ENCODE results near the gene RFX2.
"Not testable (repeated sequence)": the region's sequence is repeated elsewhere in the genome, so short reads cannot be mapped to it uniquely, and the experiment has no call there.

RFX2 gene

DNA sequence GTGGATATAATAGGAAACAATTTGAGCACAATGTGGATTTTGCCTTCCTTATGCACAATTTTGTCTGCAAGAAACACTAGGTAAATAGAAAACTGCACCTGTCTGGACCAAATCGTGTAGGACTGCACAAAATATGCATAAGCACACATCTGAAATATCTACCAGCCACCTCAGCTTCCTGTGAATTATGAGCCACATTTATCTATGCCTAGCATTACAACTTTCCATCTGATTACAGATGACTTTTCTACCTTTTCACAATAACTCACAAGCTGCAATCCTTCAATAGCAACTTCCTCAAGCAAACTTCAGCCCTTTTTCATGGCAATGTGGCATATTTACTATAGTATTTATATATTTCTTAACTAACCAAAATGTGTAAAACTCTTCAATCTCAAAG, 5.7 kb upstream of the RFX2 start:
- H3K4me1 ChIP-seq (ENCODE audit: control insufficient read depth in 1 of 2, insufficient read depth in 1 of 2, low read depth in 1 of 2, low read length in 1 of 2), result peaks cover 0 to 16% of the 10 kb centered on the region in 2 experiments
- H3K9me3 ChIP-seq, result no peaks in the 10 kb centered on the region
- no peaks in the 10 kb centered on the region for H3K27me3 ChIP-seq
- H3K4me3 ChIP-seq (ENCODE audit: low read depth in 1 of 2, low read length in 1 of 2), result no peak overlapping the region
- no peak for TF ChIP-seq CTCF (IDR thresholded peaks at IDR 0.05)
- no peaks in the 10 kb centered on the region for H3K36me3 ChIP-seq
- no peak overlapping the region for H3K27ac ChIP-seq

DNA sequence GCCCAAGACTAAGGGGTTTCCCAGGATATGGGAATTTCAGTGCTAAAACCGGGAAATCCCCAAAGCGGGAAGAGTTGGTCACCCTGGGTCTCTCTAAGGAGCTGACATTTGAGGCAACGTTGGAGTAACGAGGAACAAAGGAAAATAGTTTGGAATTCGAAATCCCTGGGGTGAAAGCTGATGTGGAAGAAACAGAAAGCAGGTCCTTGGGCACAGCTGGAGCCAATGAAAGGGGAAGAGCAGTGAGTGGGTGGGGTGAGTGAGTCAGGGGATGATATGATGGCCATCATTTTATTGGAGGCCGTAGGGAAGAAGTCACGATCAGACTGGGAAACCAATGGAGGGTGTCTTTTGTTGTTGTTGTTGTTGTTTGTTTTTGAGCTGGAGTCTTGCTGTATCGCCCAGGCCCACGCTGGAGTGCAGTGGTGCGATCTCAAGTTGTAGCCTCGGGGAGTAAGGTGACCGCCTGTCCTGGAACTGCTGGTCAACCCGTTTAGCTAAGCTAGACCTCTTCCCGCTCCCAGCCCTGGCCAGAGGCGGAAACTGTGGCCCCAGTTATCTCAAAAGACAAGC, 3.4 kb upstream of the RFX2 start:
- Histone ChIP-seq H3K27ac (no peak overlapping the region), H3K27me3 (no peaks in the 10 kb centered on the region), H3K4me3 (ENCODE audit: low read depth in 1 of 2, low read length in 1 of 2) (no peak overlapping the region), H3K36me3 (no peaks in the 10 kb centered on the region), H3K4me1 (ENCODE audit: control insufficient read depth in 1 of 2, insufficient read depth in 1 of 2, low read depth in 1 of 2, low read length in 1 of 2) (peaks cover 7 to 29% of the 10 kb centered on the region in 2 experiments), H3K9me3 (no peaks in the 10 kb centered on the region)
- no peak for TF ChIP-seq CTCF (IDR thresholded peaks at IDR 0.05)

GRCh38 chr19:6109947-6110346, 353 bp downstream of the RFX2 start:
- Histone ChIP-seq H3K4me3 (ENCODE audit: low read depth in 1 of 2, low read length in 1 of 2) (peak overlapping the region; percentile 71 to 78), H3K36me3 (no peaks in the 10 kb centered on the region), H3K27me3 (no peaks in the 10 kb centered on the region), H3K27ac (peak overlapping the region; percentile 71), H3K4me1 (ENCODE audit: control insufficient read depth in 1 of 2, insufficient read depth in 1 of 2, low read depth in 1 of 2, low read length in 1 of 2) (peaks cover 19 to 40% of the 10 kb centered on the region in 2 experiments), H3K9me3 (no peaks in the 10 kb centered on the region)
- TF ChIP-seq CTCF (IDR thresholded peaks at IDR 0.05), result no peak

DNA sequence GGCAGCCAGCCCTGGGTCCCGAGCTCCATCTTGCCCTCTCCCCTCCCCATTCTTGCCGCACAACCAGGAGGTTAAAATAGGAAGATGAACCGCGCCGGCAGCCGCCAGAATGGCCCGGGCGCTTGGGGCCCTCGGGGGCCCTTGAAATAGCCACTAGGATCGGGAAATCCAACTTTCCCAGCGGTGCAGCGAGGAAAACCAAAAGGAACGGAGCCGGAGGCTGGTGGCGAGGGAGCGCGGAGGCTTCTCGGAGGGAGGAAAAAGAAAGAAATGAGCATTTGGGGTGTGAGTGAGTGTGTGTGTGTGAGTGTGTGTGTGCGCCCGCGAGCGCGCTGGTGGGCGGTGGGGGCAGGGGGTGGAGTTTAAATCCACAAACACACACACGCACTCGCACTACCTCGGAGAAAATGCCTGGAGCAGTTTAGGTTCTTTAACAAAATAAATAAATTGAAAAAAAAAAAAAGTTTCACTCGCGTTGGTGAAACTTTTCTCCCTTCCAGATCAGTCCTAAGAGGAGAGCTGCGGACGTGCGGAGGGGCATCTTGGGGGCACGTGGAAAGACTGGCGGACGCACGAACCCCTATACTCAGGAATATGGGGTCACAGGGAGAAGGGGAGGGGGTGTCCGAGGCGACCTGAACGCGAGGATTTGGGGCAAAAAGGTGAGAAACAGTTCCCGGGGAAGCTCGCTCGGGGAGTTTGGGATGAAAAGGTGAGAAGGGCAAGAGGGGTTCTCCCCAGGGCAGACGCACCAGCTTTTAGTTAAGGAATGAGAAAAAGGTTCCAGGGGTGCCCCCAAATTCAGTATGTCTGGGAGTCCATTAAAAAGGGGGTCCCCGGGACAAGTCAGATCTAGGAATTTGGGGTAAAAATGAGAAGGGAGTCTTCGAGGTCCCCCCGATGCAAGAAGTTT, 1.3 kb downstream of the RFX2 start:
- Histone ChIP-seq H3K4me1 (ENCODE audit: control insufficient read depth in 1 of 2, insufficient read depth in 1 of 2, low read depth in 1 of 2, low read length in 1 of 2) (peaks cover 29 to 48% of the 10 kb centered on the region in 2 experiments), H3K4me3 (ENCODE audit: low read depth in 1 of 2, low read length in 1 of 2) (peak overlapping the region; percentile 71 to 78), H3K27me3 (no peaks in the 10 kb centered on the region), H3K9me3 (no peaks in the 10 kb centered on the region), H3K36me3 (no peaks in the 10 kb centered on the region), H3K27ac (peak overlapping the region; percentile 56)
- no peak for TF ChIP-seq CTCF (IDR thresholded peaks at IDR 0.05)

DNA sequence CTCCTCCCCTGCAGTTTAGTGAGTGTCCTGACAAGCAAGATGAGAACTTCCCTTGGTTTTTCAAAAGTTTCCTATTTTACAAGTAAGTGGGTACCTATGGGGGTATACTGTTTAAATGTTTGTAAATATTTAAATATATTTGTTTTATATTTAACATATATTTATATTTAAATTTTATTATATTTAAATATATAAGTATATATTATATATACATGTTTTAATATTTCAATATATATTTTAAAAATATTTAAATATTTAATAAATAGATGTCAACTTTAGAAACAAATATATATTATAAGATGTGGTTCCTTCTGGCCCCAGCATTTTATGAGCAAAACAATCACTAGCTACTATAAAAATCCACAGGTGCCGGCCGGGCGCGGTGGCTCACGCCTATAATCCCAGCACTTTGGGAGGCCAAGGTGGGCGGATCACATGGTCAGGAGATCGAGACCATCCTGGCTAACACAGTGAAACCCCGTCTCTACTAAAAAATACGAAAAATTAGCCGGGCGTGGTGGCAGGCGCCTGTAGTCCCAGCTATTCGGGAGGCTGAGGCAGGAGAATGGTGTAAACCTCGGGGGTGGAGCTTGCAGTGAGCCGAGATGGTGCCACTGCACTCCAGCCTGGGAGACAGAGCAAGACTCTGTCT, 3.5 kb downstream of the RFX2 start:
- not testable (repeated sequence) for H3K4me3 ChIP-seq (ENCODE audit: low read depth in 1 of 2, low read length in 1 of 2); H3K27me3 ChIP-seq; H3K9me3 ChIP-seq; H3K36me3 ChIP-seq; H3K27ac ChIP-seq
- H3K4me1 ChIP-seq (ENCODE audit: control insufficient read depth in 1 of 2, insufficient read depth in 1 of 2, low read depth in 1 of 2, low read length in 1 of 2), result peaks cover 29 to 57% of the 10 kb centered on the region in 2 experiments
